Caco-2 (cell line): ENCODE data around the gene BDH1. TPM values are rescaled to one million over a fixed set of nuclear protein-coding genes. Genes with fewer than 3 reads are reported as not detected.

Experiments used
- BruUV-seq: library from RNA; stranded (reverse); fragments of 400-500 nt; replicated peaks from 2 replicates; lab custom pipeline; 2021; lab: Mats Ljungman, UMichigan
- CTCF ChIA-PET: fragments of 300-600 bp; sonication (Branson Sonifier 250); formaldehyde crosslinking; loops from one replicate; lab custom pipeline; 2022; ENCODE audit warnings: antibody characterized with exemption; lab: Charles Lee
- POLR2A ChIA-PET: fragments of 300-600 bp; sonication (Branson Sonifier 250); formaldehyde crosslinking; loops from one replicate; lab custom pipeline; 2022; ENCODE audit warnings: antibody characterized with exemption; lab: Charles Lee
- DNase-seq, 2 experiments: peaks; one replicate each; pipeline versions ENCODE4 v3.0.0 to v3.0.0-alpha.2; 2020 to 2022
- H3K27me3 ChIP-seq: replicated peaks from 2 replicates; pipeline ENCODE4 v1.6.0; 2011; ENCODE audit warnings: low read length; ENCODE audit not compliant: control insufficient read depth, insufficient read depth
- H3K36me3 ChIP-seq: 2 replicates; pipeline ENCODE4 v1.5.1; 2011; ENCODE audit warnings: low read length; ENCODE audit not compliant: control insufficient read depth, insufficient read depth
- H3K4me1 ChIP-seq: fragments of 250-450 bp; sonication (Bioruptor Pico); 2 replicates; pipeline ENCODE4 v1.5.1; 2020; ENCODE audit warnings: mild to moderate bottlenecking
- H3K4me3 ChIP-seq: 2 replicates; pipeline ENCODE4 v1.5.1; 2011; ENCODE audit warnings: low read depth, mild to moderate bottlenecking, control low read depth, low read length
- H3K9me3 ChIP-seq: fragments of 250-450 bp; sonication (Bioruptor Pico); 2 replicates; pipeline ENCODE4 v1.5.1; 2020; ENCODE audit warnings: mild to moderate bottlenecking, moderate library complexity
- H3K27ac Mint-ChIP-seq: one replicate; pipeline ENCODE4 v1.8.0; 2022; ENCODE audit warnings: mixed read lengths; ENCODE audit not compliant: unreplicated experiment
- H3K27me3 Mint-ChIP-seq: one replicate; pipeline ENCODE4 v1.8.0; 2022; ENCODE audit warnings: mixed read lengths; ENCODE audit not compliant: insufficient read depth, unreplicated experiment
- H3K36me3 Mint-ChIP-seq: one replicate; pipeline ENCODE4 v1.8.0; 2022; ENCODE audit warnings: mild to moderate bottlenecking, mixed read lengths; ENCODE audit not compliant: insufficient read depth, unreplicated experiment
- H3K4me1 Mint-ChIP-seq: one replicate; pipeline ENCODE4 v1.8.0; 2022; ENCODE audit warnings: low read depth, mixed read lengths; ENCODE audit not compliant: unreplicated experiment
- H3K4me3 Mint-ChIP-seq: one replicate; pipeline ENCODE4 v1.8.0; 2022; ENCODE audit warnings: mild to moderate bottlenecking, moderate library complexity, mixed read lengths; ENCODE audit not compliant: unreplicated experiment
- H3K9me3 Mint-ChIP-seq: one replicate; pipeline ENCODE4 v1.8.0; 2022; ENCODE audit warnings: mixed read lengths; ENCODE audit not compliant: unreplicated experiment
- intact Hi-C: fragments of 100-400 bp; cut with micrococcal nuclease; formaldehyde crosslinking; loops from one replicate; pipeline ENCODE4 v1.10.0; 2022; ENCODE audit not compliant: unreplicated experiment
- total RNA-seq: library from RNA; stranded (reverse); gene quantifications from 2 replicates; pipeline ENCODE4 v1.2.3, GENCODE V29; 2022
- TF ChIP-seq, protein P1 (sequence below), 2 experiments: fragments of 200-600 bp in 1 of 2; IDR thresholded peaks; 1 replicate in 1 of 2; 2 replicates in 1 of 2; pipeline versions ENCODE4 v1.5.1 to v1.8.0; 2011 to 2022; ENCODE audit warnings: antibody characterized with exemption in 1 of 2, control low read depth in 1 of 2, inconsistent platforms in 1 of 2, low read depth in 1 of 2, low read length in 1 of 2, mild to moderate bottlenecking in 1 of 2, moderate library complexity in 1 of 2; ENCODE audit not compliant: insufficient read depth in 1 of 2, severe bottlenecking in 1 of 2, unreplicated experiment in 1 of 2

BDH1 gene
- total RNA-seq, 1 experiment from 2014 or later = 41.8 TPM

DNA sequence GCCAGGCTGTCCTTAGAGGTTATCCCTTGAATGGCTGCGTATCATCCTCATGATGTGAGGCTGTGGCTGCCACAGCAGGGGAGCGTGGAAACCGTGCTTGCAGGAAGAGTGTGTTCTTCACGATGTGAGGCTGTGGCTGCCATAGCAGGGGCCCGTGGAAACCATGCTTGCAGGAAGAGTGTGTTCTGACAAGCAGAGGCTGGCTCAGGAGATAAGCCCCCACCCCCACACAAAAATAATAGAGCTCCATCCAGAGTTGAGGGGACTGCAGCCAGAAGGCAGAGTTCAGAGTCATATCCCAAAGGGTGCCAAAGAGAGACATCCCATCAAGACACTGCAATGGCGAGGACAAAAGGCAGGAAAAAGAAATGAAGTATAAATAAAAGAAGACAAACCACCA lies 22.6 kb upstream of the BDH1 start:
- H3K36me3 Mint-ChIP-seq = peaks cover 6% of the 10 kb centered on the region
- Histone ChIP-seq H3K4me1 (peaks cover 34% of the 10 kb centered on the region), H3K4me3 (no peak overlapping the region), H3K27me3 (no peaks in the 10 kb centered on the region), H3K36me3 (no peaks in the 10 kb centered on the region; the same call in 1 of the 2 replicates), H3K9me3 (no peaks in the 10 kb centered on the region)
- CTCF ChIA-PET = no interaction called here
- peaks cover 12% of the 10 kb centered on the region for H3K9me3 Mint-ChIP-seq
- intact Hi-C loops = no loop called here
- TF ChIP-seq, protein P1, sequence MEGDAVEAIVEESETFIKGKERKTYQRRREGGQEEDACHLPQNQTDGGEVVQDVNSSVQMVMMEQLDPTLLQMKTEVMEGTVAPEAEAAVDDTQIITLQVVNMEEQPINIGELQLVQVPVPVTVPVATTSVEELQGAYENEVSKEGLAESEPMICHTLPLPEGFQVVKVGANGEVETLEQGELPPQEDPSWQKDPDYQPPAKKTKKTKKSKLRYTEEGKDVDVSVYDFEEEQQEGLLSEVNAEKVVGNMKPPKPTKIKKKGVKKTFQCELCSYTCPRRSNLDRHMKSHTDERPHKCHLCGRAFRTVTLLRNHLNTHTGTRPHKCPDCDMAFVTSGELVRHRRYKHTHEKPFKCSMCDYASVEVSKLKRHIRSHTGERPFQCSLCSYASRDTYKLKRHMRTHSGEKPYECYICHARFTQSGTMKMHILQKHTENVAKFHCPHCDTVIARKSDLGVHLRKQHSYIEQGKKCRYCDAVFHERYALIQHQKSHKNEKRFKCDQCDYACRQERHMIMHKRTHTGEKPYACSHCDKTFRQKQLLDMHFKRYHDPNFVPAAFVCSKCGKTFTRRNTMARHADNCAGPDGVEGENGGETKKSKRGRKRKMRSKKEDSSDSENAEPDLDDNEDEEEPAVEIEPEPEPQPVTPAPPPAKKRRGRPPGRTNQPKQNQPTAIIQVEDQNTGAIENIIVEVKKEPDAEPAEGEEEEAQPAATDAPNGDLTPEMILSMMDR (IDR thresholded peaks at IDR 0.05; ENCODE audit: insufficient read depth in 1 of 2, low read depth in 1 of 2, low read length in 1 of 2, severe bottlenecking in 1 of 2, unreplicated experiment in 1 of 2) = no peak
- H3K27ac Mint-ChIP-seq = no peak overlapping the region
- BruUV-seq = no TSS peak
- POLR2A ChIA-PET = no interaction called here
- no peak for DNase-seq
- H3K4me3 Mint-ChIP-seq = no peak overlapping the region
- peaks cover 16% of the 10 kb centered on the region for H3K4me1 Mint-ChIP-seq
- H3K27me3 Mint-ChIP-seq = no peaks in the 10 kb centered on the region

DNA sequence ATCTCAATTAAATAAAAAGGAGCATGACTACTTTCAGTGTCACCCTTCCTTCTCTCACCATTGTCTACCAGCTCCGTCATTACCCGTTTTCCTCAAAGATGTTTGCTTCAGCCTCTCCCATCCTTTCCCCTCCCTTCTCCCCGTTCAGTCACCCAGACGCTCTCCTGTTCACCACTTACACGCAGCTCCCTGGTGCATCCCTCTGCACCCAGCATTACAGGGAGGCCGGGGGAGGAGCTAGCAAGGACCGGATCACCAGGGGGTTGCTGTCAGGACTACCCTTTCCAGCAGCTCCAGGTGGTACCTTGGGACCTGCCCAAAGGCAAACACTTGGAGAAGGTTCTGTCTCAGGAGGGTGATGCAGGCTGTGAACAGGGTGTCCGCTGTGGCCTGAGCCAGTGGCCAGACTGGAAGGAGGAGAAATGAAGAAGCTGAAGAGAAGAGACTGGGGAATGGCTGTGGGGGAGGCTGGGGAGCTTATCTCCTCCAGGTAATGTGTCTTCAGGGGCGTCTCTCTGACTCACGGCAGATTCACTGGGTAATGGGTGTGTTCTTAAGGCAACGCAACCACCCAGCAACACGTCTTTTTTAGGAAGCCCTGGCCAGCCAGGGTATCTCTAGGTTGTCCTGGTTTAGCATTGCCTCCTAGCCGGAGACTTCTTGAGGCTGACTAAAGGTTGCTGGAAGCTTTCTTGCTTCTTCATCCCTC lies 21.8 kb upstream of the BDH1 start:
- POLR2A ChIA-PET = no interaction called here
- no peak for DNase-seq
- no TSS peak for BruUV-seq
- TF ChIP-seq, protein P1 (IDR thresholded peaks at IDR 0.05; ENCODE audit: insufficient read depth in 1 of 2, low read depth in 1 of 2, low read length in 1 of 2, severe bottlenecking in 1 of 2, unreplicated experiment in 1 of 2) = no peak
- Mint-ChIP-seq H3K27me3 (no peaks in the 10 kb centered on the region), H3K36me3 (peaks cover 6% of the 10 kb centered on the region), H3K27ac (no peak overlapping the region), H3K4me3 (no peak overlapping the region), H3K9me3 (peaks cover 12% of the 10 kb centered on the region), H3K4me1 (peaks cover 24% of the 10 kb centered on the region)
- H3K36me3 ChIP-seq = no peaks in the 10 kb centered on the region; the same call in 1 of the 2 replicates
- peaks cover 41% of the 10 kb centered on the region for H3K4me1 ChIP-seq
- H3K27me3 ChIP-seq = no peaks in the 10 kb centered on the region
- no peak overlapping the region for H3K4me3 ChIP-seq
- no peaks in the 10 kb centered on the region for H3K9me3 ChIP-seq
- intact Hi-C loops = no loop called here
- CTCF ChIA-PET = no interaction called here

DNA sequence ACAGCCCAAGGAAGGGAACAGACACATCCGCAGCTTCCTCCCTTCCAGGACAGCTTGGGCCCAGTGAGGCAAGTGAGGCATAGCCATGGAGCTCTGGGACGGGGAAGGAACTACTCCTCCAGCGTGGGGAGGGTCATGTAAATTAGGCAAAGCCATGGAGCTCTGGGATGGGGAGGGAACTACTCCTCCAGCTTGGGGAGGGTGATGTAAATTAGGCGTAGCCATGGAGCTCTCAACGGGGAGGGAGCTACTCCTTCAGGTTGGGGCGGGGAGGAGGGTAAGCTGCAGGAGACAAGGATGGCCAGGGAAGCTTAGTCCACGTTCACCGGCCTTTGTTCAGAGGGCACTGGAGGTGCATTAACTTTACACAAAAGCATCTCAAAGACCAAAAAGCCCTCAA lies 21.1 kb upstream of the BDH1 start:
- H3K4me1 ChIP-seq = peaks cover 48% of the 10 kb centered on the region

More for the DNA sequence above, 21.1 kb upstream of the BDH1 start:
- H3K27ac Mint-ChIP-seq = no peak overlapping the region
- peaks cover 24% of the 10 kb centered on the region for H3K4me1 Mint-ChIP-seq
- H3K27me3 ChIP-seq = no peaks in the 10 kb centered on the region
- H3K9me3 ChIP-seq = peaks cover 1% of the 10 kb centered on the region; the same call in 1 of the 2 replicates
- no peak overlapping the region for H3K4me3 Mint-ChIP-seq
- peaks cover 12% of the 10 kb centered on the region for H3K9me3 Mint-ChIP-seq
- H3K36me3 ChIP-seq = no peaks in the 10 kb centered on the region; the same call in 1 of the 2 replicates
- no TSS peak for BruUV-seq
- intact Hi-C loops = no loop called here
- TF ChIP-seq, protein P1 (IDR thresholded peaks at IDR 0.05; ENCODE audit: insufficient read depth in 1 of 2, low read depth in 1 of 2, low read length in 1 of 2, severe bottlenecking in 1 of 2, unreplicated experiment in 1 of 2) = no peak
- ChIA-PET POLR2A (no interaction called here), CTCF (no interaction called here)
- DNase-seq = no peak
- H3K36me3 Mint-ChIP-seq = peaks cover 6% of the 10 kb centered on the region
- no peak overlapping the region for H3K4me3 ChIP-seq
- H3K27me3 Mint-ChIP-seq = no peaks in the 10 kb centered on the region
